K562 (cell line): ENCODE data around the gene CEBPA. TPM values are rescaled to one million over a fixed set of nuclear protein-coding genes. Genes with fewer than 3 reads are reported as not detected.

Experiments
- ATAC-seq: fragments of 200-7000 bp; cut with Tn5 transposase; 3 replicates; pipeline ENCODE4 v1.9.1; 2020; ENCODE audit warnings: moderate library complexity
- BruUV-seq: library from RNA; stranded (reverse); fragments of 400-500 nt; replicated peaks from 2 replicates; lab custom pipeline; 2021; lab: Mats Ljungman, UMichigan
- CTCF ChIA-PET: fragments of 300-600 bp; formaldehyde crosslinking; extraction: SDS; loops from one replicate; lab custom pipeline; 2021; ENCODE audit warnings: low intra/inter-chr PET ratio; lab: Yijun Ruan, JAX
- POLR2A ChIA-PET: fragments of 300-600, 350-650 bp; sonication (Branson Sonifier 250); formaldehyde crosslinking; extraction: SDS; loops from one replicate; lab custom pipeline; 2021; ENCODE audit warnings: antibody characterized with exemption, inconsistent platforms; lab: Yijun Ruan, JAX
- DNase-seq, 4 experiments: peaks; one replicate each; pipeline versions ENCODE4 v3.0.0 to v3.0.0-alpha.2; 2011 to 2018; ENCODE audit warnings: low spot score in 3 of 4, mixed read lengths in 3 of 4; ENCODE audit errors: extremely low read depth in 1 of 4
- FAIRE-seq: peaks from 2 replicates; lab custom pipeline; 2011; peaks lifted over from hg19 to GRCh38; lab: Jason Lieb, UNC
- H2AFZ ChIP-seq: 2 replicates; pipeline ENCODE4 v1.6.0; 2011; ENCODE audit warnings: low read depth, low read length, control low read depth, inconsistent platforms
- H3K27ac ChIP-seq: fragments of 200-600 bp; 3 replicates; pipeline ENCODE4 v1.8.0; 2011; ENCODE audit warnings: low read depth, mild to moderate bottlenecking, control low read depth, inconsistent platforms, low read length, moderate library complexity, mixed read lengths; ENCODE audit errors: extremely low read depth
- H3K27me3 ChIP-seq, 2 experiments: fragments of 300-600 bp in 1 of 2; 2 replicates in 1 of 2; 3 replicates in 1 of 2; pipeline versions ENCODE4 v1.6.0 to v1.8.0; 2011; ENCODE audit warnings: inconsistent platforms in 2 of 2, low read length in 2 of 2, mild to moderate bottlenecking in 1 of 2, mixed read lengths in 1 of 2, moderate library complexity in 1 of 2; ENCODE audit not compliant: control insufficient read depth in 2 of 2, insufficient read depth in 2 of 2
- H3K36me3 ChIP-seq: fragments of 300-600 bp; 3 replicates; pipeline ENCODE4 v1.8.0; 2011; ENCODE audit warnings: mild to moderate bottlenecking, low read length, inconsistent platforms; ENCODE audit not compliant: control insufficient read depth, insufficient read depth
- H3K4me1 ChIP-seq, 2 experiments: fragments of 200-600 bp in 1 of 2; replicated peaks in 1 of 2; 2 replicates in 1 of 2; 3 replicates in 1 of 2; pipeline versions ENCODE4 v1.5.1 to v1.8.0; 2011; ENCODE audit warnings: inconsistent platforms in 2 of 2, low read length in 2 of 2, mild to moderate bottlenecking in 1 of 2, mixed read lengths in 1 of 2, moderate library complexity in 1 of 2; ENCODE audit not compliant: control insufficient read depth in 2 of 2, insufficient read depth in 2 of 2
- H3K4me2 ChIP-seq: 2 replicates; pipeline ENCODE4 v1.6.1; 2011; ENCODE audit warnings: low read length, control low read depth, inconsistent platforms, mixed read lengths; ENCODE audit not compliant: insufficient read depth
- H3K4me3 ChIP-seq: fragments of 200-600 bp; sonication (generic), shearing (Covaris generic); 2 replicates; pipeline ENCODE4 v1.5.1; 2016; ENCODE audit warnings: control low read depth, inconsistent platforms
- H3K79me2 ChIP-seq: fragments of 200-600 bp; 3 replicates; pipeline ENCODE4 v1.8.0; 2011; ENCODE audit warnings: low read length, inconsistent platforms; ENCODE audit not compliant: control insufficient read depth, insufficient read depth
- H3K9ac ChIP-seq, 2 experiments: 2 replicates each; pipeline versions ENCODE4 v1.6.0 to v1.6.1; 2011; ENCODE audit warnings: low read depth in 2 of 2, low read length in 2 of 2, control low read depth in 1 of 2, inconsistent platforms in 1 of 2, mild to moderate bottlenecking in 1 of 2, mixed read lengths in 1 of 2; ENCODE audit not compliant: insufficient read depth in 1 of 2
- H3K9me1 ChIP-seq: one replicate; pipeline ENCODE4 v1.6.0; 2011; ENCODE audit warnings: inconsistent platforms, mild to moderate bottlenecking, low read length, moderate library complexity; ENCODE audit not compliant: control insufficient read depth, insufficient read depth
- H3K9me3 ChIP-seq: replicated peaks from 2 replicates; pipeline ENCODE4 v1.5.1; 2011; ENCODE audit warnings: low read depth, low read length, inconsistent platforms; ENCODE audit not compliant: control insufficient read depth, insufficient read depth
- H4K20me1 ChIP-seq: replicated peaks from 2 replicates; pipeline ENCODE4 v1.6.1; 2011; ENCODE audit warnings: low read length, inconsistent platforms, mixed read lengths; ENCODE audit not compliant: control insufficient read depth, insufficient read depth
- BCOR ChIP-seq: fragments of 450-650 bp; IDR thresholded peaks from 2 replicates; pipeline ENCODE4 v1.6.1; 2016
- CREB1 ChIP-seq, 2 experiments: sonication (generic) in 1 of 2; formaldehyde crosslinking in 1 of 2; IDR thresholded peaks; 2 replicates each; pipeline versions ENCODE4 v1.6.1 to v1.8.0; 2012 to 2022; ENCODE audit warnings: inconsistent platforms in 1 of 2, mild to moderate bottlenecking in 1 of 2, missing genetic modification reagents in 1 of 2, moderate library complexity in 1 of 2
- HDAC2 ChIP-seq: fragments of 450-650 bp; IDR thresholded peaks from 2 replicates; pipeline ENCODE4 v1.6.1; 2016; ENCODE audit warnings: mild to moderate bottlenecking
- IRF9 ChIP-seq: fragments of 450-650 bp; IDR thresholded peaks from 2 replicates; pipeline ENCODE4 v1.6.1; 2016; ENCODE audit warnings: missing biosample characterization, missing genetic modification characterization
- KAT7 ChIP-seq: sonication (generic); formaldehyde crosslinking; IDR thresholded peaks from 2 replicates; pipeline ENCODE4 v1.8.0; 2022; ENCODE audit warnings: missing genetic modification reagents, mild to moderate bottlenecking, borderline replicate concordance
- KDM1A ChIP-seq, 2 experiments: fragments of 450-650 bp; IDR thresholded peaks; 2 replicates each; pipeline ENCODE4 v1.6.1; 2016; ENCODE audit warnings: mild to moderate bottlenecking in 2 of 2
- NR2C1 ChIP-seq, 2 experiments: fragments of 450-650 bp; IDR thresholded peaks; 2 replicates each; pipeline ENCODE4 v1.6.1; 2017; ENCODE audit warnings: mild to moderate bottlenecking in 2 of 2, antibody characterized with exemption in 1 of 2, inconsistent platforms in 1 of 2, missing compliant biosample characterization in 1 of 2, missing genetic modification characterization in 1 of 2
- RBM22 ChIP-seq: fragments of 200-400 bp; formaldehyde crosslinking; IDR thresholded peaks from 2 replicates; pipeline ENCODE4 v1.6.1; 2018; ENCODE audit warnings: low read length, low read depth; ENCODE audit not compliant: poor library complexity, severe bottlenecking
- SMARCA5 ChIP-seq: fragments of 450-650 bp; IDR thresholded peaks from 2 replicates; pipeline ENCODE4 v1.6.1; 2016
- TBL1XR1 ChIP-seq, 2 experiments: IDR thresholded peaks; 2 replicates each; pipeline ENCODE4 v1.6.1; 2012; ENCODE audit warnings: improper control_type of control experiment in 2 of 2, low read length in 2 of 2, mild to moderate bottlenecking in 1 of 2
- TCF7L2 ChIP-seq: fragments of 150-350 bp; IDR thresholded peaks from 2 replicates; pipeline ENCODE4 v1.6.1; 2016; ENCODE audit warnings: low read depth, mild to moderate bottlenecking, low read length, moderate library complexity
- ZNF316 ChIP-seq: fragments of 450-650 bp; IDR thresholded peaks from 2 replicates; pipeline ENCODE4 v1.6.1; 2016
- WGBS: fragments of 100-300 bp; shearing (Covaris generic); methylation state at CpG from one replicate; pipeline ENCODE4 v1.1.6; 2016; ENCODE audit warnings: low coverage, mixed read lengths; ENCODE audit not compliant: insufficient coverage; ENCODE audit errors: missing lambda C conversion rate; 5-methylcytosine and 5-hydroxymethylcytosine counted together
- in situ Hi-C: fragments of 300-500 bp; cut with MboI; formaldehyde crosslinking; loops from 4 replicates; pipeline ENCODE4 v1.15.0; 2018; ENCODE audit warnings: inconsistent platforms, mixed read lengths
- intact Hi-C: fragments of 100-400 bp; cut with micrococcal nuclease; formaldehyde crosslinking; loops from 2 replicates; pipeline ENCODE4 v1.14.2; 2022
- polyA plus RNA-seq, 8 experiments: library from polyadenylated mRNA; depleted of rRNA in 4 of 8; stranded (reverse) in 5 of 8; unstranded in 3 of 8; fragments of >200 nt; fragmentation: Nextera tagmentation in 2 of 8; fragmentation: Illumina TruSeq in 1 of 8; extraction: Ambion mirVana in 2 of 8; extraction: Trizol in 1 of 8; gene quantifications; 2 replicates each; pipeline versions ENCODE4 v1.2.1 to v1.2.3, GENCODE V29; 2011 to 2014; ENCODE audit warnings: inconsistent platforms in 1 of 8, missing spikeins in 1 of 8
- total RNA-seq, 7 experiments: library from RNA; depleted of rRNA in 6 of 7; stranded (reverse); fragments of >200 nt in 6 of 7; fragmentation: Illumina TruSeq in 2 of 7; extraction: Trizol in 2 of 7; gene quantifications; 2 replicates each; pipeline versions ENCODE4 v1.2.1 to v1.2.3, GENCODE V29; 2011 to 2021; ENCODE audit warnings: low replicate concordance in 1 of 7
- TF ChIP-seq, protein P1 (sequence below): fragments of 450-650 bp; formaldehyde crosslinking; IDR thresholded peaks from 2 replicates; pipeline ENCODE4 v1.4.0; 2020; ENCODE audit warnings: mild to moderate bottlenecking, moderate library complexity
- TF ChIP-seq, protein P2 (sequence below): fragments of 450-650 bp; IDR thresholded peaks from 2 replicates; pipeline ENCODE4 v1.6.1; 2014; ENCODE audit warnings: low read depth, mild to moderate bottlenecking, moderate library complexity, borderline replicate concordance

CEBPA gene
- total and polyA plus RNA-seq, 9 of the 15 experiments (the other 6 are each of a cell fraction or from before 2014, with no cell fraction given), result 0.03 to 0.59 (median 0.15) TPM; not detected in 2

- TF ChIP-seq IRF9 (tag) (no peak), ZNF316 (no peak), TCF7L2 (no peak), CREB1 (IDR thresholded peaks at IDR 0.05) (no peak), CREB1 (CRISPR knock-in tag; IDR thresholded peaks at IDR 0.05) (no peak), KAT7 (no peak), TBL1XR1 (IDR thresholded peaks at IDR 0.05; ENCODE audit: low read length in 2 of 2) (no peak), HDAC2 (no peak), RBM22 (no peak), KDM1A (IDR thresholded peaks at IDR 0.05) (peak in 1 of 2 experiments; percentile 53; a peak in 2 of 4 replicates), BCOR (no peak), SMARCA5 (no peak), NR2C1 (IDR thresholded peaks at IDR 0.05) (no peak), NR2C1 (tag; IDR thresholded peaks at IDR 0.05) (0 out of 2 replicates have a peak, but pooled peaks have one; percentile 9)
- TF ChIP-seq, protein P1, sequence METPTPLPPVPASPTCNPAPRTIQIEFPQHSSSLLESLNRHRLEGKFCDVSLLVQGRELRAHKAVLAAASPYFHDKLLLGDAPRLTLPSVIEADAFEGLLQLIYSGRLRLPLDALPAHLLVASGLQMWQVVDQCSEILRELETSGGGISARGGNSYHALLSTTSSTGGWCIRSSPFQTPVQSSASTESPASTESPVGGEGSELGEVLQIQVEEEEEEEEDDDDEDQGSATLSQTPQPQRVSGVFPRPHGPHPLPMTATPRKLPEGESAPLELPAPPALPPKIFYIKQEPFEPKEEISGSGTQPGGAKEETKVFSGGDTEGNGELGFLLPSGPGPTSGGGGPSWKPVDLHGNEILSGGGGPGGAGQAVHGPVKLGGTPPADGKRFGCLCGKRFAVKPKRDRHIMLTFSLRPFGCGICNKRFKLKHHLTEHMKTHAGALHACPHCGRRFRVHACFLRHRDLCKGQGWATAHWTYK, result no peak
- TF ChIP-seq, protein P2, sequence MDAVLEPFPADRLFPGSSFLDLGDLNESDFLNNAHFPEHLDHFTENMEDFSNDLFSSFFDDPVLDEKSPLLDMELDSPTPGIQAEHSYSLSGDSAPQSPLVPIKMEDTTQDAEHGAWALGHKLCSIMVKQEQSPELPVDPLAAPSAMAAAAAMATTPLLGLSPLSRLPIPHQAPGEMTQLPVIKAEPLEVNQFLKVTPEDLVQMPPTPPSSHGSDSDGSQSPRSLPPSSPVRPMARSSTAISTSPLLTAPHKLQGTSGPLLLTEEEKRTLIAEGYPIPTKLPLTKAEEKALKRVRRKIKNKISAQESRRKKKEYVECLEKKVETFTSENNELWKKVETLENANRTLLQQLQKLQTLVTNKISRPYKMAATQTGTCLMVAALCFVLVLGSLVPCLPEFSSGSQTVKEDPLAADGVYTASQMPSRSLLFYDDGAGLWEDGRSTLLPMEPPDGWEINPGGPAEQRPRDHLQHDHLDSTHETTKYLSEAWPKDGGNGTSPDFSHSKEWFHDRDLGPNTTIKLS, result no peak
- H3K27me3 ChIP-seq, result peaks cover 25 to 63% of the 10 kb centered on the region in 2 experiments; a peak in 4 of 5 replicates
- no peak for ATAC-seq
- no peaks in the 10 kb centered on the region for H3K79me2 ChIP-seq
- no peak overlapping the region for H3K4me3 ChIP-seq
- CTCF ChIA-PET, result no interaction called here
- H3K27ac ChIP-seq, result no peak overlapping the region
- no TSS peak for BruUV-seq
- FAIRE-seq, result no peak
- no peaks in the 10 kb centered on the region for H3K9me3 ChIP-seq
- H3K4me1 ChIP-seq, result peaks cover 3 to 16% of the 10 kb centered on the region in 2 experiments; a peak in 3 of 5 replicates
- no peak overlapping the region for H2AFZ ChIP-seq
- H3K4me2 ChIP-seq, result no peak overlapping the region
- no peaks in the 10 kb centered on the region for H4K20me1 ChIP-seq
- no peaks in the 10 kb centered on the region for H3K9me1 ChIP-seq
- 2% methylated on average over 9 of the region's 9 CpGs for WGBS
- no peaks in the 10 kb centered on the region for H3K36me3 ChIP-seq
- H3K9ac ChIP-seq, result no peak overlapping the region
- POLR2A ChIA-PET, result interaction anchor here (0.6 to 1.5 kb wide), 2 partner anchors 15 to 84 kb away, joined by 4 read pairs; no protein-coding TSS in a partner anchor
- no peak for DNase-seq
- intact Hi-C loops (no loop called here), in situ Hi-C loops (no loop called here)
Observed at GRCh38 chr19:33285441-33285927, 16.9 kb downstream of the CEBPA start.
